Hematopoietic multipotent progenitor cell treated with erythropoietin and hydrocortisone succinate and interleukin-3 and kit ligand, for 6 days (in vitro differentiated cells): ENCODE results near the gene GRM3.

Experiments
- DNase-seq: peaks from one replicate; pipeline ENCODE4 v3.0.0-alpha.2; 2015

The GRM3 gene

DNA sequence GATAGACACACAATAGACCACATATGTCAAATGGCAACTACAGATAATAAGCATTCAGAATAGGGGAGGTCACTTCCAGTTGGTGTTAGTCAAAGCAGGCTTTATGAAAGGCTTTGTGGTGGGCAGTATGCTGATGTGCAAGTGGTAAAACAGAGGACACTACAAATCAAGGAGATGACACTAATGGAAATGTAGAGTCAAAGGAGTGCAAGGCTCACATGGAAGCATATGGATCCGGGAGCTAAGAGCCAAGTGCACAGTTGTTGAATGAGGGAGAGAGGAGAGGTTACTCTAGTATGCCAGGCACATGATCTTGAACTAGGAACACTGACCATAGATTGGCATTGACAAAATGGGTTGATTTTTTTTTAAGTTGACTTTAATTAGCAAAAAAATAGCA lies 62.7 kb downstream of the GRM3 start:
- no peak for DNase-seq

DNA sequence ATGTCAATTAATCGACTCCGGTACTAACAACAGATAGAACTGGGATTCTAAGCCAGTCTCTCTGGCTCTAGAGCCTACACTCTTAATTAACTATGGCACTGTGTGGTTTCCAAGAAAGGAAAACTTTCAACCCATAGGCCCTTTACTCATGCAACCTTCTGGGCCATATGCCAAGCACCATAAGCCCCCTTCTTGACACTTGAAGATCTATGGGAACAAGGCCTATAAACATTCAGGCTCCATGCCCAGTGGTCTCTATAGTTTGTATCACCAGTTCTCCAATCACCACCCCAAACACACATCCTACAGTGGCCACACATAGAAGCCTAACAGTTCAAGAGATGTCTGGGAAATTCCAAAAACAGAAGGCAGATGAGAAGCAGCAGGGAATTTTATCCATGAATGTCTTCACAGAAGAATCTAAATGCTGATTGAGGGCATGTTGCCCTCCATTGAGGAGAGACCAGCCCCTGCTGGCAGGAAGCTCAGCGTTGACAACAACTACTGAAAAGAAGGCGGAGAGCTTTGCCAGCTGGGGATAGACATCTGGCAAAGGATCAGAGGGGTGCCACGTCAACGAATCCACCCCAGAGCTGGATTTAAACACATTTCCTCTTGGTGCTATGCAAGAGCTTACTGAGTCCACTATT lies 64.4 kb downstream of the GRM3 start:
- no peak for DNase-seq

DNA sequence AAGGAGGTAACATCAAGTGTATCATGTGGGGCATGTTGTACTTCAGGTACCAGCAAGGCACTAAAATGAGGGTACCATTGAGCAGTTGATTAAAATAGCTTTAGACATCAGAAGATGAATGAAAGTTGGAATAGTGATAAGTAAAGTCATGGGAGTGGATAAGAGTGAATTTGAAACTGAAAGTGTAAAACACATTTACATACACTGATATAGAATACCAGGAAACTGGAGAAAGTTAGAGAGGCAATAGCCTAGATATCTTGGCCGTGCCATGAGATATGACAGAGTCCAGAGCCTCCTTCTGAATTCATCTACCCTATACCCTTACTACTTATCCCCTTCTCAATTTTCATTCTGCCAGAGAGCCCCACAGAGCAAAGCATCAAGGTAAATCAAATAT lies 76.6 kb downstream of the GRM3 start:
- DNase-seq: no peak

DNA sequence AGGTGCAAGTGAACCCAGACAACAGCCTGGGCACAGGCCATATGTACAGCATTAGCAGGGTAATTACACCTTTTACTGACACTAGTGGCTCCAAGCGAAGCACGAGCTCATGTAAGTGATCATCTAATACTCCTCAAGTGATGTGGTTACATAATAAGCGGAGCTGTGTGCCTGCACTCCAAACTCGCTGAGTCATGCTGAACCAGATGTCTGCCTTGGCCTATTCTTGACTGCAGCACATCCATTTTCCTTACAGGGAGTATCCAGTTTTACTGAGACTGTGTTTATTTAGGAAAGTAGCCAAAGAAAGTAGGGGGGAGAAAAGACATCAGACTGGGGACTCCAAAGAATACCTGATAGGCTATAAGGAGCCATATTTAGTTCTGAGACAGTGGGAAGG lies 90.1 kb downstream of the GRM3 start:
- DNase-seq: peak; percentile 11

DNA sequence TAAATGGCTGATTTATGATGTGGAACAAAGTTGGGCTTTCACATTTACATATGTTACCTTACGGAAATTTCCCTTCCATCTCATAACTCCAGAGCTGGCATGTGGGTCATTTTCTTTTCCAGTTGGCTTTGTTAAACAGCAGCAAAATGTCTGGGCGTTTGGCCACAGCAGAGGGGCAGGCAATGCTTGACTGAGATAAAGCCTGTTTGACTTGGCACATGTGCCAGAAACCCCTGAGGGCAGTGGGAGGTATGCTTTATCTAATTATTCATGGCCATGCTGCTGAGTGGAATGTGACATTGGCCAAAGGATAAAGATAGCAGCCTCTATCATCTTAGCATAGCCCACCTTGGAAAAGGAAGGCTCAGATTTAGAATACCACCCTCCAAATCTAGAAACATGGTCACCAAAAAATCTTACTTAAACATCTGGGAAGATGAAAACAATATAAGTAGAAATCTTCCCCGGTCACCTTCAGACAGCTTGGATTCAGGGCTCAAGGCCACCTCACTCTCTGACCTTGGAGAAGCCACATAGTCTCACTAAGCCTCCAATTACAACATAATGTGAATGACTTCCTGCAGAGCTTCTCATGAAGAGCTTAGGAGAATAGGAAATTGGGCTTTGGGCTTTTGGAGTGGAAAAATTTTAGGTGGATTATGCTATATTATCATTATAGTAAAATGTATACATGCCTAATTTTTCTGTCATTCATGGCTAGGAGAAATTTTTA lies 101.5 kb downstream of the GRM3 start:
- no peak for DNase-seq

DNA sequence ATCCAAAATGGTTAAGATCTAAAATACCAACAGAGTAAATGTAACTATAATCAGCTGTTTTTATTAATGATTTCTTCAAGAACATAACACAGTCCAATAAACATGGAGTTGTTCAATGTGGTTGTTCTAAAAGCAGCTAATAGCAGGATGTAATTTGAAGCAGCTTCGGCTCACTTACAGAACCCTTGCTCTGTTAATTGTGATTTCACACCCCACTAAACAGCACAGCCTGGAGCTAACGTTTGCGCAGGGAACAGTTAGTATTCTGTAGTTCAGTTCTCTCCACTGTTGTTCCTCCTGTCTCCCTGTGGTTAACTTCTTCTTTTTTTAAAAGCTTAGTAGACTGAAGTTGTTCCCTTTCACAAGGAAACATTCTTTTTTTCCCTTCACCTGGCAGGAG lies 104.0 kb downstream of the GRM3 start:
- no peak for DNase-seq

DNA sequence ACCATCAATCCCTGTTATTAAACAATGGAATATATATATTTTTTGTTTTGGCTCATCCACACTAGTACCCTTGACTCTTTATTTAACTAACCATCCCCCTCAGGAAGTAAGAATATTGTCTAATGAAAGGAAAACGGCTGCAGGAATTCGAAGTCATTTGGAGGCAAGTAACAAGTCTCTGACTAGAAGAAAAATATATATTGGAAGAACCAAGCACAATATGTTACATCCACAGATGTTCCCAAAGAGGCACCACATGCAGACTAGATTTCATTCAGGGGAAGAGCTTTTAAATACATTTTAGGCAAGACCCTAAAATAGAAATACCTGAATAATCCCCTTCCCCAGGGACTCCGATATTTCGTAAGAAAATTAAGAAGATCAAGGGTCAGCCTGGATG lies 104.5 kb downstream of the GRM3 start:
- DNase-seq: no peak

DNA sequence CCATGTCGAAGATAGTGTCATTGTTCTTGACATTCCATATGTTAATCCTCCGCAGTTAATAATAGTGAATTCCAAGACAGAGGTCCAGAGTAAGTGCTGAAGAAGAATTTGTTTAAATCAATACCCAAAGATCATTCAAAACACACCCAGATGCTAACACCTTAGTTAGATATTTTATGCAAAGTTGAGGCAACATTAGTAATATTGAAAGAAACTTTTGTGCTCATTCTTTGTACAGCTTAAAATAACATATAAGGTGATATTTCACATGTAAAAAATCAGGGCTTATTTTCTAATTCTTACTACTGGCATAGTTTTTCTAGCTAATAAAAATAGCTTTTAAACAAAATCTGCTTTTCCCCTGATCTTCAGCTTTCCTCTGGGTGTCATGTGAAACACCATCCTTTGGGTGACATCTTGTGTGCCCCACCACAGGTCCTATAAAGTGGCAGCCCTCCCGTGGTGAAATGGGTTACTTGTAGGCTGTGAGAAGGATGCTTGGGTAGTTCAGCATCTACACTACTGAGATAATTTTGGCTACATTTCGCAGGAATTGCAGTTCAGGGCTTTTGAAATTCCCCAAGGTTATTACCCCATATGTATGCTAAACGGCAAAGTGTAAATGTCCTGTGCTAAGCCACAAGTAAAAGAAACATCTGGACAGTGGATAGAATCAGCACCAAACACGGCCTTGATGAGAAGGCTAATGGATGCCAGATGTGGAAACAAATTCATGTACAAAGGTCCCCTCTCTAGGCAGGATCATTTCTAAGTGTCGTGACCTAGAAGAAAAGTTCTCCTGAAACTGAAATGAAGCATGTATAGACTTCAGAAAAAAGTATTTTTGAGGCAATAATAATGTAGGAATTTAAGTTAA lies 105.4 kb downstream of the GRM3 start:
- DNase-seq: no peak

DNA sequence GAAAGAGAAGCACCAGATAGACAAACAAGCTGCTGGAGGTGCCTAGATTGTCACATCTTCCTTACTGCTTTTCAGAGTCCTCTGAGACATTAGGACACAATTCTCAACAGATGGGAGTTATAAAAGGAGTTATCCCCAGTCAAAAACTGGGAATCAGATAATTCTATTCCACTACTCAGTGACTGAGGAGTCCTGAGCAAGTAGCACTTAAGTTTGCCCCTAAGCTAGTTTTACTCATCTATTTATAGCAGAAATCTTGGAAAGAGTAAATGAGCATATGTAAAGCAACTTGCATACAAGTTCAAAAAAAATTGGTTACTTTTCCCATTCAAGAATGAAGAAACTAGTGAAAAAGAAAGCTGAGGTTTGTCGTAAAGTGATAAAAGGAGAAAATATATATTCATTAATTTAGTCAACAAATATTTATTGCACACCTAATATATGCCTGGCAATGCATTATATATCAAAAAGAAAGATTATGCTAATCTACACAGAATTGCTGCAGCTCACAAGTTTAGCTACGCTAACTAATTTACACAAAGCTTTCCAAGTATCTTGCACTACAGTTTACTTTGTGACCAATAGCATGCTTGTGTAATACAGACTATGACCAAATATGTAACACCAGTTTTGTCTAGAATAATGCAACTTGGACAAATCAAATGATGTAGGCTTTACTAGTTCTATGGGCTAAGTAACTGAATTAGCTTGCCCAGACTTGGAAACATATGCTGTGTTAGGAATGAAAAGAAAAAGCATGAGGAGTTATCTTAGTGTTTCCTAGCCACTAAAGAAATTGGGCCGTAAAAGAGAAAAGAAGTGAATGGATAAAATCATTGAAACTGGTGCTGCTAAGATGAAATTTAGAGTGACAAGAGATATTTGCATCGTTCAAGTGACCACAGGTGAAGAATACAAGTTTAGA lies 106.3 kb downstream of the GRM3 start:
- no peak for DNase-seq

DNA sequence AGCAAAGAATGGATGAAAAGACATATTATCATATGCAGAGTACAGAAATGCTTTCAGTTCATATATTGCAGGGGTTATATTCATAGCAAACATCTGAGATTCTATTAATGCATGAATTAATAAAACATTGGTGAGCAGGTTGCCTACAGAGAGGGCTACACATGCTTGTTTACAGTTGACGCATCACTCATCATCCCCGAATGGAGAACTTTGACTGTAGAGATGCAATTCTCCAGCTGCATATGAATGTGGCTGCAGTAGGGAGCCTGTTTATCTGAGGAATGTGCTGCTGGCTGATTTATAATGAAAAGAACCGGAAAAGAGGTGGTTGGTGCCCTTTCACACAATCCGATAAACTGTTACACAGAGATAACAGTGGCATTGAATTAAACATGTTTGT lies 116.5 kb downstream of the GRM3 start:
- DNase-seq: no peak

DNA sequence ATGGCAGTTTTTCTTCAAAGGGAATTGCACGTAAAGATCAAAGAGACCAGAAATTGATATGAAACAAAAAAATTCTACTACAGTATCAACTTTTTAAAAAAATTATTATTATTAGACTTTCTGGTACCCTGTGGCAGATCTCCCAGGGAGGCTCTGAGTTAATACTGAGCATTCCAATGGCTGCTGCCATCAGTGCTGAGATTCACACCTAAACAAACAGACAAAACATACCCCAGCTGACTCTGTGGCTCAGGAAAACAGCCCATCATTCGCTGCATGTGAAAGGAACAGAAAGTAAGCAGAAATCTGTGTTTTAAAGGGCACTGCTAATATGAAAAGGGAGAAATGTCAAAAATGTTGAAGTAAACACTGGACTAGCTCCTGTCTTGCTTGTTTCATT lies 118.4 kb downstream of the GRM3 start:
- DNase-seq: no peak

DNA sequence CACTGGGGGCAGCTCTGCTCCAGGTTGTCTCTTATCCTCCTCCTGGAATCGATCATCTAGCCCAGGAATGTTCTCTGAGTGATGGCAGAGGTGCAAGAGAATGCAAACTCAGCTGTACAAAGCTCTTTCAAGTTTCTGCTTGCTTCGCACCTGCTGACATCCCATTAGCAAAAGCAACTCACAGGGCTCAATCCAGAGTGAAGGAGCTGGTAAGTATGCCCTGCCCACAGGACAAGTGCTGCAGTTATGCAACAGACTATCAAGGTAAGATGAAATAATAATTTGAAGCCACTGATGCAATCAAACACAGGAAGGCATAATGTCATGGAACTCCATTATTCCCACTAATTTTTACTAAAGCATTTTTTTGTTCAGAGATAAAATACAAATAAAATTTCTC lies 122.2 kb downstream of the GRM3 start:
- DNase-seq: no peak

DNA sequence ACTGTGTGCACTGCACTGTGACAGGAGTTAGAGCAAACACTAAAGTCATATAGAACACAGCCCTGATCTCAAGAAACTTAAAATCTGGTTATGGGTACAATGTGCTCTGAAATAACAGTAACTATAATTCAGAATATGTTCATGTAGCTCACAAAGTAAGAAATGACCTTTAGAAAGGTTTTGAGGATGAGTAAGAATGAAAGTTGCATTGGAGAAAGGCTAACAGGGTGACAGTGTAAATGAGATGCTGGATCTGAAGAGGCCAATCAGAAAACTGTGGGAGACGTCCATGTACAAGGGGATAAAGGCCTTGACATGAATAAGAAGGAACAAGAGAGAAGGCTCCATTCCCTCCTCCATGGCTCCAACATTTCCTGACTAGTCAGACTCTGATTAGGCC lies 124.7 kb downstream of the GRM3 start:
- no peak for DNase-seq

DNA sequence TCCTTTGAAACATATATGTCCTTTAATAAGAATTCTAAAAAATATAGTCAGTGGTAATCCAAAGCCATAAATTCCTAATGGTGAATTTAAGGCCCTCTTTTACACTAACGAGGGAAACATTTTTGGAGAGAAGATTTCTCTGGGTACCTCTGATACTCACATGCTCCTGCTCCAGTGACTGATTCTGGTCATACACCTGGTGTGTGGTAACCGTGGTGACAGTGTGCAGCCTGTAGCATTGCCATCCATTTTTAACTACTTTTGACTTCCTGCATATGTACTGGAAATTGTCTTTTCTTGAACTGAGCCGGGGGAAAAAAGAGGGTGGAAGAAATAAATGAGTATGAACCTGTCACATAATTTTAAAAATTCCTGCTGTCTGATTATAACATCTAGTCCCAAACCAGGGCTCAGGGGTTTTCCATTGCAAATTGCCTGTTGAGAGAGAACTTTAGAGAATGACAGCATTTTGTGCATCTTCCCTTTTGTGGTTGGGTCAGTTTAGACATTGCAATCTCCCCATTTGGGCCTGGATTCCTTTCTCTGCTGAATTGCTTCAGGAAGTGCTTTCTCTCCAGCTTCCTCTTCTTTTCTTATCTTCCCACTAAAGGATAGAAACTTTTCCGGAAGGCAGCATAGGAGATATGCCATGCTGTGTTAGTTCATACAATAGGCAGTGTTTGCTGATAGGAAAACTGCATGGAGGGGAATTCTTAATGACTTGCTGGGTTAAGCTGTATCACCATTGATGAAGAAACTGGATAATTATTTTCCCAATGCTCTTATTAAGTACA lies 125.5 kb downstream of the GRM3 start:
- no peak for DNase-seq

DNA sequence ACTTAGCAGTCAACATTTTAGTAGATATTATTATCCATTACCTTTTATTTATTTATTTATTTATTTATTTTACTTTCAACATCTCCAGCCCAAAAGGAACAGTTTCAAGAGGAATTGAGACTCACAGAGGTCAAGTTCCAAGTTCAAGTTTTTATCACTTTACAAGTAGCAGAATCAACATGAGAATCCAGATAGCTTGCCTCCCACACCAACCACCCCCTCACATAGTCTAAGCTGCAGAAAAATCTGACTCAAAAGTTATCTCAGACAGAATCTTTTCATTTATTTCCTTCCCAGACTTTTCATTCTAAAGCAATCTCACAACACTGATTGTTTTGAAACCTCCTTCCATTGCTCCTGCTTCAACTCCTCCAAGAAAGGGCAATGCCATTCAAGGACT lies 129.6 kb downstream of the GRM3 start:
- no peak for DNase-seq

DNA sequence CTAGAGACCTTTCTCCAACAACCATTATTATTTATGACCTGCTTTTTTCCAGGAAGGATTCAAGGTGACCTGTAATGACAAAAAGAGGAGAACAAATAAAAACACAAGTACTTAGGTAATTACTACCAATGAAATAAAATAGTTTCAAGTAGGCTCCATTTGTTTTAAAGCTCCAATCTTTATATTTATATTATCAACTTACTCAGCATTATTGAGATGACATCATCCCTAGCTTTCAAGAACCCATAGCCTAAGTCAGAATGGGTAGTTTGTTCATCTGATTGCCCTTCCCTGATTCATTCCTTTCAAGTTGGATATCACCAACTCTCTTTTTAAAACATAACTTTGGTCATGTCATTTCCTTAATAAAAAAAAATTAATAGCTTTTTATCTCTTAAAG lies 131.5 kb downstream of the GRM3 start:
- DNase-seq: no peak

DNA sequence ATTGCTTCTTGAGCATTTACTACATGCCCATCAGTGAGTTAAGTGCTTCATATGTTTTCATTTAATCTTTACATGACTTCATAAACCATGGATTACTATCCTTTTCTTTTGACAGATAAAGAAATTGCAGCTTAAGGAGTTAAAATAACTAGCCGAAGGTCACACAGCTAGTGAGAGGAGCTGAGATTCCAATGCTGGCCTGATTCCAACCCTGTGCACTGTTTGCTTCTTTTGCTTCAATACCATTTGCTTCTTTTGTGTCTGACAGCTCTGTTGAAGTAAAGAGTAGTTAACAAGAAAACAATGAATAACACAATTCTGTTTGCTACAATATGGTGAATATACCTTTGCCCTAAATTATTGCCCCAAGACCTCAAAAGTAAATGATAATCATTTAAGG lies 132.4 kb downstream of the GRM3 start:
- DNase-seq: no peak

DNA sequence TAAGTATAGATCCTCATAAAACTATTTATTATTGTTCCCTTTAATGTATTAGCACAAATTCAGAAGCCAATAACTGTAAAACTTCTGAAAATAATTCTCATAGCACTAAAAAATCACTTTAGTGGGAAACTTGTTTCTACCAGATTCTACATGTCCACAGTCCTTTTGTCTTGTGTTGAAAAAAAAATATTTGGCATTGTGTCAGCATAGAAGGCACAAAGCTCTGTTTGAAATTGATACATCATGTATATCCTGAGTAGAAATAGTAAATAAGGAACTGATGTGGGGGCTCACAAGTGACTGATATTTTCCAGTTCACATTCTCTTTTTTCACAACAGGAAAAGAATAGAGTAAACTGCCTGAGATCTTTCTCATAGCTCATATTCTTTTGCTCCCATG lies 134.6 kb downstream of the GRM3 start:
- no peak for DNase-seq

DNA sequence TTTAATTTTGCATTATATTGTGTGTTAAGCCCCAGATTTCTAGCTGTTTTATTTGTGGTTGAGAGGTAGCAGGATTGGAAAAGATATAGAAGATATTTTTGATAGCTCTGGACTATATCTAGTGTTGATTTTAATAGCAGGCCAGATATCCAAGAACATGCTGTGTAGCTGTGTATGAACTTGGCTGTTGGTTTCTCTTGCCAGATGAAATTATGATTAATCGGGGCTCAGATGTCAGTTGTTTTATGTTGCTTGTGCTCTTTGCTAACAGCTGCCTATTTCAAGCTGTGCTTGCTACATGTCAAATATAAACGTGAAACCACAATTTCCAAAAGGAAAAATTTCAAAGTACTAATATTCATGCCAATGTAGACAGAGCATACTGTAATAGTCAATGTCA lies 141.1 kb downstream of the GRM3 start:
- DNase-seq: no peak

DNA sequence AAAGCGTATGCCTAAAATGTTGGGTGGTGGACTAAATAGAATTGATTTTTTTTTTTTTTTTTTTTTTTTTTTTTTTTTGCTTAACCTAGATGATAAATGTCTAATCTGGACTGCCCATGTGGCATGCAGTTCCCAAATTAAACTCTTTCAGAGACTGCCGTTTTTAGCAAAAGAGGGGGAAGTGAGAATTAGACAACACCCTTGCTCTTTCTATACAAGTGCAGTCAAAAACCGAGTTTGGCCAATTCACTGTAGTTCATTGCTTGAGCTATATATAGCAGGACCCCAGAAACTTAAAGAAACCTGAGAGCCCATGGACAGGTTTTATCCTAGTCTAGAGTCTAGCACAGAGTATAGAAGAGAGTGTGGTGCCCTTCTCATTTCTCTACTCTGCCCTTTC lies 141.9 kb downstream of the GRM3 start:
- DNase-seq: no peak

DNA sequence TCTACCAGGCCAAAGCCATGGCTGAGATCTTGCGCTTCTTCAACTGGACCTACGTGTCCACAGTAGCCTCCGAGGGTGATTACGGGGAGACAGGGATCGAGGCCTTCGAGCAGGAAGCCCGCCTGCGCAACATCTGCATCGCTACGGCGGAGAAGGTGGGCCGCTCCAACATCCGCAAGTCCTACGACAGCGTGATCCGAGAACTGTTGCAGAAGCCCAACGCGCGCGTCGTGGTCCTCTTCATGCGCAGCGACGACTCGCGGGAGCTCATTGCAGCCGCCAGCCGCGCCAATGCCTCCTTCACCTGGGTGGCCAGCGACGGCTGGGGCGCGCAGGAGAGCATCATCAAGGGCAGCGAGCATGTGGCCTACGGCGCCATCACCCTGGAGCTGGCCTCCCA lies 142.7 kb downstream of the GRM3 start:
- no peak for DNase-seq

DNA sequence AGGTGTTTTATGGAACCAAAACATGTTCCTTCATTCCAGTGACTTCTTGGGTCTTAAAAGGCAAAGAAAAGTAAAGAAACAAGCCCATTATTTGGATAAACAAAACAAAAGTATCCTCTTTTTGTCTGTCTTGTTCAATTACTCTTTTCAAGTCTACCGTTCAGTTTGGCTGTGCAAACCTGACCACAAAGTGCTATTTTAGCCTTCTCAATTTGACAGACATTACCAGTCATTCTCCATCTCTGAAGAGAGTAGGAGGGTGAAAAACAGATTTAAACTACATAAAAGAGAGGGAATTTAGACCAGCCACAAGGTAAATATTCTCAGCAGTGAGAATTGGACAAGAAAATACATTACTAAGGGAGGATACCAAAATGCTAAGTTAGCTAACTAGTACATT lies 145.2 kb downstream of the GRM3 start:
- DNase-seq: no peak
